ENCODE data around the gene EFCAB11.

EFCAB11 gene

GRCh38 chr14:89956661-89957009, 2.1 kb upstream of the EFCAB11 start:
- no peak for DNase-seq

- DNase-seq, result peak; percentile 98
Observed at GRCh38 chr14:89955745-89956660, 1.5 kb upstream of the EFCAB11 start, which contains the start of gene TDP1. TSS of gene TDP1 (plus strand) at chr14:89955927. CDS start at chr14:89963115, 7,188 bp downstream.

GRCh38 chr14:89955022-89955744, 653 bp upstream of the EFCAB11 start:
- no peak for DNase-seq

- no peak for DNase-seq
Observed at GRCh38 chr14:89953602-89954001, 928 bp downstream of the EFCAB11 start.

DNA sequence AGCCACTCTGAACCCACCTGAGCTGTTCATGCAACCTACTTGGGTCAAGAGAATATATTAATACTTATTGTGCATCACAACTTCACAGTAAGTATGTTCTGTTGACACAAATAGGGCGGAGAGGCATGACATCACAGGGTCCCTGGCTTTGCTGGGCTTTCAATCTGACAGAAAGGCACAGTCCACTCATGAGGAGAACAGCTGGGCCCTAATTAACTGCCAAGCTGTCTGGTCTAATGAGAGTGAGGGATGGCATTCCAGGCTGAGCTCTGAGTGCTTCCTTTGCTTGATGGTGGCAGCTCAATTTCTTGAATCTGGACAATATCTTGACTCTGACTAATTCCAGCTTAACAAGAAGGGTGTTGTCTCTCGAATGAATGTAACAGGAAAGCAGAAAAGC, 2.0 kb downstream of the EFCAB11 start:
- no peak for DNase-seq

GRCh38 chr14:89947344-89947743, 7.2 kb downstream of the EFCAB11 start:
- DNase-seq, result no peak

DNA sequence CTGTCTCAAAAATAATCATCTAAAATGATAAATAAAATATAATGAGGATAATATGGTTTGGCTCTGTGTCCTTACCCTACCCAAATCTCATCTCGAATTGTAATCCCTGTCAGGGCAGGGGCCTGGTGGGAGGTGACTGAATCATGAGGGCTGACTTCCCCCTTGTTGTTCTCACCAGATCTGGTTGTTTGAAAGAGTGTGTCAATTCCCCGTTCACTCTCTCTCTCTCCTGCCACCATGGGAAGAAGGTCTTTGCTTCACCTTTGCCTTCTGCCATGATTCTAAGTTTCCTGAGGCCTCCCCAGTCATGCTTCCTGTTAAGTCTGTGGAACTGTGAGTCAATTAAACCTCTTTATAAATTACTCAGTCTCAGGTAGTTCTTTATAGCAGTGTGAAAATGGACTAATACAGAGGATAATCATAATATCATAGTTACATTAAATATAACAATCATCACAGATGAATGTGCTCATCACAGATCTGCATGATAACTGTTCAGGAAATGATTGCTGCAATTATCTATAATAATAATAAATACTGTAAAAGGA, 12.6 kb downstream of the EFCAB11 start:
- DNase-seq, result no peak

DNA sequence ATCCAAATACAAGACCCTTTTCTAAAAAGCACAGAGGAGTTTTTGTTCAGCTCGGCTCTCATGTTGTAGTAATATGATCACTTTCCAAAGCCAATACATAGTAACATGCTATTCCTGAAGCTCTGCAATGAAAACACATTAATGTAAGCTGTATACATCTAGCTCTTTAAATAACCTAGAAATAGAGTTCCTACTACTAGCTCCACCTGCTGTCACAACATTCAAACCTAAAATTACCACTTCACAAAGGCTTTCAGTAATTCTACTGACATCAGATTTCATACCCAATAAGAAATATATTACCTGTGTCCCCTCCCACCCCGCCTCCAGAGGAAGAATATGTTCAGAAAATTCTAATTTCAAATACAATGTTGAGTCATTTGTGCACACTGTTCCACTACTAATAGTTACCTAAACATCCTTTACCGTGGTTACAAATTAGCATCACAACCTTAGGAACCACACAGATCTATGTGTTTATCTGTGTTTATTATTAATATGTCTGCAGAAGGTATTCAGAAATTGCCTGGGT, 17.8 kb downstream of the EFCAB11 start:
- no peak for DNase-seq

- no peak for DNase-seq
Observed at GRCh38 chr14:89933002-89933401, 21.5 kb downstream of the EFCAB11 start.

DNA sequence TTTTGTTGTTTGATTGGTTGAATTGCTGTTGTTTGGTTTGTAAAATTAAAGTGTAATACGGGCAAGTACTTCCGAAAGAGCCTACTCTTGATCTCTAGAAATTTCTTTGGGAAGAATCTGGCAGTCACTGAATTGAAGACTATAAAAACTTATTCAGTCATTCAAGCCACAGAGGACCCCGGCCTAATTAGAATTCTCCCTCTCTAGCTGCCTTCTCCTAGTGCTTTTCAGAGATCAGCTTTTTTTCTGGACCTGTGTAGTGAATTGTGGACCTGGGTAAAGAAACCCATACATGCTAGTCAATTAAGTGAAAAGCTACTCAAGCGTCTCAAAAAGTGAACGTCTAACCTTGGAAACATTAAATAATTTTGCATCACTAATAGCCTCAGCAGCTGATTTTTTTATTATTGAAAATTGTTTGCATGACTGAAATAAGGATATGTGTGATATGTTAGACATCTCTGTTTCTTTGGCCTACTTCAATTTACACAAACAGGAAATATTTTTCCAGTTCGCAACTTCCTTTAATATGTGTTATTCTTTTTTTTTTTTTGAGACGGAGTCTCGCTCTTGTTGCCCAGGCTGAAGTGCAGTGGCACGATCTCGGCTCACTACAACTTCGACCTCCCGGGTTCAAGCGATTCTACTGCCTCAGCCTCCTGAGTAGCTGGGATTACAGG, 27.2 kb downstream of the EFCAB11 start:
- DNase-seq, result no peak

DNA sequence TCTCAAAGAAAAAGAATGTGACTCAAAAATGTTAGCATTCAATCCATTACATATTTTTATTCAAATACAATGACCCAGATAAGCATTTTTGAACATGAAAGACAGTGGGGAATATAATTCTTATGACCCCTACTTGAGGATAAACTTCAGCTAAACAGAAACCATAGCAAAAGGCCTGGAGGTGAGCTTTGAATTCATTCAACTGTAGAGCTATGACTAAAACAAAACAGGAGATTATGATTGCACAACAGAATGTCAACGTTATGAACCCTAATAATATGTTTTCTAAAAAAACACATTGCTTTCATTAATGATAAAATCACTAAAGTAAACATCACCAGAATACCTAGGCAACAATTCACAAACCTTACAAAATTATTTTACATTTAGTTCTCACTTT, 27.8 kb downstream of the EFCAB11 start:
- no peak for DNase-seq

DNA sequence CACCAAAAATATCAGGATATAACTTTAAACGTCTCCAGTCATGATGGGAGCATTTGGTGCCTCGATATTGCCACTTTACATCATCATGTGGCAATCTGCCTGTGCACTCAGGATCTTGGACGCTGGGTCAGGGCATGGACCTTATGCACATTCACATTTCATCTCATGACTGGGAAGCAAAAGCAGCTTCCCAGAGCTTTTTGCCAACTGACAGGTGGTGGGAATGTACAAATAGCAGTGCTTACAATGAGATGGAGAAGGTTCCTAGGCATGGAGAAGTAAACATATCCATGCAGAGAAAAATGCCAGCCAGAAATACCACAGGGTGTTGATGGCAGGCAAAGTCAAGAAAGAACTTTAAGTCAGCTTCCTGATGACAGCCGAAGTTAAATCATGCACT, 30.3 kb downstream of the EFCAB11 start:
- DNase-seq, result no peak

- no peak for DNase-seq
Observed at GRCh38 chr14:89922031-89922907, 32.3 kb downstream of the EFCAB11 start.

DNA sequence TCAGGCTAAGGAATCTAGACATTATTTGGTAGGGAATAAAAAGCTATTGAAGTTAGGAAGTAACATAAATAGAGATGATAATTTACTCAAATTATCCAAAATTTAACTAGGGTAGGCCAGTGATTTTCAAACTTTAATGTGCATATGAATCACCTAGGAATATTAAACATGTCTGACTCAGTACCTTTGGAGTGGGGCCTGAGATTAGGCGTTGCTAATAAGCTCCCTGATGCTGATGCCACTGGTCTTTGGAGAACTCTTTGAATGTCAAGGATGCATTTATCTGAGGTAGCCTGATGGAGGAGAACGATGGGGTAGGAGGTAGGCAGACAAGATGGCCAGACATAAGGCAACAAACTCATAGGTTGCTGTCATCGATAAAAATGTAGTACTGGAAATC, 33.2 kb downstream of the EFCAB11 start:
- DNase-seq, result no peak

DNA sequence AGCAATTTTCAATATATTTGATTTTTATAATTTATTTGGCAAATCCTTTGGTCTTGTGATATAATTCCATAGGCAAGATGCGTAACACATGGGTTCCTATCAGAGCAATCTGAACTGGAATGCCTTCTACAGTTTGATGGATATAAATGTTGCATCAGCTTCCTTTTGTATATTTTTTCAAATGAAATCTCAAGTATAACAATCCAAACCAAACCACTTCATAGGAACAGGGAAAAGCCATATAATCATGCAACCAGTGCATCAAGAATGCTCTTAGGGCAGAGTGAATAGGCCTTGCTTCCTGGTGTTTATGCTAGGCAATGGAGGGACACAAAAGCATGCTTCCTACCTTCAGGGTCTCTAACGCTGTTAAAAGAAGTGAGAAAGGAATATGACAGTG, 34.5 kb downstream of the EFCAB11 start:
- no peak for DNase-seq

GRCh38 chr14:89918721-89919120, 35.8 kb downstream of the EFCAB11 start:
- DNase-seq, result no peak

DNA sequence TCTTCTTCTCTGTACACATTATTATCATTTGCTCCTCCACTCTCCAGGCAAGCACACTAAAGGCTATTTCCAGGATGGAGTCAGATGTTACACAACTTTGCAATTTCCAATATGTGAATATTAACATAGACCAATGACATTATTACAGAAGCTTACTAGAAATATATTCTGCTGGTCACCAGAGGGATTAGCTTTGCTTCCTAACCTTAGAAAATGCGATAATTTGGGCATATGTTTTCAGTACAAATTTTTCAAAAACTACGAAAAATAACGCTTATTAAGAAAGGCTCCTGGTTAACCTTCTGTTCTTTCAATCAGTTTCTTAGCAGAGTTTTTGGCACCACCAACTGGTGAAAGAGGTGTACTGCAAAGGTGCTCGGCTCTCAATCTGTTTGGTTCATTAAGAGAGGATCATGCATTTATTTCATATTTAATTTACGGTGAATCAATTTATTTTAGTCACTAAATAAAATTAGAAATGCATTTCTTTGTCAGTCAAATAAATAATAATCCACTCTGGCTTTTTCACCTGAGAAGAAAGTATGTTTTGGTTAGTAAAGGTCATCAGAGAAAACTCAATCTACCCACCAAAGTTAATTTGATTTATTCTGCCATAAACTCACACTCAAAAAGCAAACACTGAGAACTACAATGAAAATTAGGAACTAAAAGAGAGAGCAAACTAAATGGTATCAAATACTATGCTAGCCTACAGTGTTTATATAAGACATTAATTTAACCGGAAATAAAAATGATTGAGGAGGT, 39.2 kb downstream of the EFCAB11 start:
- DNase-seq, result peak; percentile 39

DNA sequence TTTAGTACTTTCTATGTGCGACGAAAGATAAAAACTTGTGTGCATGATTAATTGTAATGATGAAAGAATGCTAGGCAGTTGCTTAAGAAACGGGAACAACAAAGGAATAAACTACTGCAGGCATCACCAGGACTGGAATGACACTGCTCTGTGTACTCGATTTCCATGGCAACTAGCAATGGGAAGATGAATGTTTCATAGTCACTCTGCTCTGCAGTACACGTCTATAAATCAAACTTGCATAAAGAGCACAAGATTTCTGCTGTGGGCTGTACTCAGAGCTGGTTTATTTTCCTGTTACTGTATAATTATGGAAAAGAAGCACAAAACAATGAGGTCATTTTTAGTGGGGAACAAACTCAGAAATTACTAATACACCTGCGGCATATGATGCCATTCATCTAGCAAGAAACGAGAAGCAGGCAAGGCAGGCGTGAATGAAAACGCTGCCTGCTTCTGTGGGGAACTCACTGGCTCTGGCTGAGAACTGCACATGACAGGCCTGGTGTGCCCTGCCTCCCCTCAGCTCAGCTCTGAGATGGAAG, 41.8 kb downstream of the EFCAB11 start:
- no peak for DNase-seq

- no peak for DNase-seq
Observed at GRCh38 chr14:89912221-89912620, 42.3 kb downstream of the EFCAB11 start.

DNA sequence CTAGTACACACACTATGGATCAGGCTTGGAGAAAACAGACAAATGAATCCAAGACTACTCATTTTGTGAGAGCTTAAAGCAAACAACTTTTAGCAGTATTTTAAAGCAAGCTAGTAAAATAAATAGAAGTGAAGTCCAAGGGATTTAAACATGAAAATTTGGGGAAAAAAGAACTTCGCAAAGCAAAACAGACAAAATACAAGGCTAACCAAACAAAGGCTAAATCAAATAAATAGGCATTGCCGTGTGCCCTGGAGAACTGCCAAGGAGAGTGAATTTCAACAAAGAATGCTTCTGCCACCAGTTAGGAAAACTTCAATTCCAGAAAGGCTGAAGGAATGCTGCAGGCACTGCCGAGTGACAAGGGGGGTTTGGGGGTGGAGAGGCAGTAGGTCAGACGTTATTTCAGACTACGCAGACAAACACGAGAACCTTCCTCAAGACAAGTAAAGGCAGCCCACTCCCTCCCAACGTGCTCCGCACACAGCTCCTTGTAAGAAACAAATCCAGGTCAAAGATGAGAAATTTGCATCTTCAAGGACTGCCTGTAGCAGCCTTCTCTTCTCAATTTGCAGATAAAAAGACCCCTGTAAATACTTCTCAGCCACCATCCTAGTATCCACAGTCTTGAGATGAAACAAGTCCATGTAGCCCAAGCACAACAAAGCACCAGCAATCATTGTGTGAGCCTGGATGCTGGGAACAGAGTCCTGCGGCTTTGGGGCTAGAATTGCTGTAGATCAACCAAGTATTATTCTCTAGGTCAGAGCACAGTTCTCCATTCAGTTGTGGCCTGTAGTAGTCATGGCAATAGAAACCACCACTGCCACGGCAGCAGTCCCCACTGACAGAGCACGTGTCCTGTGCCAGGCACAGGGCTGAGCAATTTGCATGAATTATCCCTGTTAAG, 43.3 kb downstream of the EFCAB11 start:
- DNase-seq, result no peak

All from central memory CD4-positive, alpha-beta T cell (primary cell).